HG03103 (cell line): Measurements from ENCODE around the gene RASAL3.

Experiments
- ATAC-seq: cut with Tn5 transposase; IDR thresholded peaks from one replicate; pipeline ENCODE4 v1.9.1; 2021; ENCODE audit warnings: low read depth; ENCODE audit not compliant: unreplicated experiment

Gene RASAL3

GRCh38 chr19:15436826-15437110 lies 27.6 kb downstream of the RASAL3 start:
- ATAC-seq, result no peak

- no peak for ATAC-seq
Measured at GRCh38 chr19:15436012-15436825, 28.1 kb downstream of the RASAL3 start.

GRCh38 chr19:15433519-15434069 lies 30.8 kb downstream of the RASAL3 start:
- ATAC-seq, result no peak

GRCh38 chr19:15432629-15433518 lies 31.5 kb downstream of the RASAL3 start:
- peak; percentile 61 for ATAC-seq

- ATAC-seq, result no peak
Measured at GRCh38 chr19:15432018-15432494, 32.3 kb downstream of the RASAL3 start.

- ATAC-seq, result no peak
Measured at GRCh38 chr19:15431396-15432017, 32.8 kb downstream of the RASAL3 start.

- no peak for ATAC-seq
Measured at GRCh38 chr19:15430526-15431120, 33.7 kb downstream of the RASAL3 start.

GRCh38 chr19:15429825-15430467 lies 34.4 kb downstream of the RASAL3 start:
- ATAC-seq, result no peak

GRCh38 chr19:15428956-15429824 lies 35.2 kb downstream of the RASAL3 start:
- no peak for ATAC-seq

- ATAC-seq, result no peak
Measured at GRCh38 chr19:15427991-15428471, 36.3 kb downstream of the RASAL3 start.

GRCh38 chr19:15427350-15427700 lies 37.0 kb downstream of the RASAL3 start:
- no peak for ATAC-seq

GRCh38 chr19:15426485-15427349 lies 37.6 kb downstream of the RASAL3 start:
- no peak for ATAC-seq

GRCh38 chr19:15425321-15425950 lies 38.9 kb downstream of the RASAL3 start:
- ATAC-seq, result no peak

GRCh38 chr19:15424692-15425272 lies 39.6 kb downstream of the RASAL3 start:
- ATAC-seq, result no peak

GRCh38 chr19:15424121-15424520 lies 40.2 kb downstream of the RASAL3 start:
- ATAC-seq, result no peak

GRCh38 chr19:15423130-15423529 lies 41.2 kb downstream of the RASAL3 start:
- no peak for ATAC-seq
